Dermis microvascular lymphatic vessel endothelial cell (primary cell): Measurements from ENCODE around the gene NOS1AP. TPM values are rescaled to one million over a fixed set of nuclear protein-coding genes. Genes with fewer than 3 reads are reported as not detected.
A peak's percentile ranks its signal among the peaks of the same experiment; 100 is the strongest.
"Not testable (repeated sequence)": the region's sequence is repeated elsewhere in the genome, so short reads cannot be mapped to it uniquely, and the experiment has no call there.

Experiments
- DNase-seq, 2 donors: peaks; one replicate each; pipeline versions ENCODE4 v3.0.0 to v3.0.0-alpha.2; 2010; ENCODE audit warnings: low read depth in 2 of 2
- total RNA-seq: library from RNA; depleted of rRNA; stranded (reverse); fragments of >200 nt; gene quantifications from 2 replicates; pipeline ENCODE4 v1.2.1, GENCODE V29; 2014

Gene NOS1AP
- total RNA-seq, 1 donor from 2014 or later, result 0.13 TPM

- no peak for DNase-seq
These were observed 96.0 kb downstream of the NOS1AP start for GRCh38 chr1:162165528-162165927.

- DNase-seq, result no peak
These were observed 97.6 kb downstream of the NOS1AP start for GRCh38 chr1:162166917-162167615.

GRCh38 chr1:162168261-162168660 is 98.8 kb downstream of the NOS1AP start:
- peak in 1 of 2 donors; percentile 23 for DNase-seq

- DNase-seq, result no peak
These were observed 99.7 kb downstream of the NOS1AP start for GRCh38 chr1:162169031-162169790.

- DNase-seq, result no peak
These were observed 101.6 kb downstream of the NOS1AP start for GRCh38 chr1:162171111-162171510.

GRCh38 chr1:162172311-162173102 is 103.0 kb downstream of the NOS1AP start:
- DNase-seq, result no peak

GRCh38 chr1:162173607-162174006 is 104.1 kb downstream of the NOS1AP start:
- not testable (repeated sequence) for DNase-seq

GRCh38 chr1:162174027-162174426 is 104.5 kb downstream of the NOS1AP start:
- not testable (repeated sequence) for DNase-seq

GRCh38 chr1:162175379-162176081 is 106.0 kb downstream of the NOS1AP start:
- DNase-seq, result peak in 1 of 2 donors; percentile 17

- DNase-seq, result no peak
These were observed 107.6 kb downstream of the NOS1AP start for GRCh38 chr1:162177126-162177525.

- no peak for DNase-seq
These were observed 108.9 kb downstream of the NOS1AP start for GRCh38 chr1:162178432-162178831.

GRCh38 chr1:162179121-162179520 is 109.6 kb downstream of the NOS1AP start:
- DNase-seq, result no peak

GRCh38 chr1:162180813-162181212 is 111.3 kb downstream of the NOS1AP start:
- no peak for DNase-seq

- no peak for DNase-seq
These were observed 112.6 kb downstream of the NOS1AP start for GRCh38 chr1:162182090-162182489.

- DNase-seq, result no peak
These were observed 116.0 kb downstream of the NOS1AP start for GRCh38 chr1:162185314-162186025.

- no peak for DNase-seq
These were observed 116.5 kb downstream of the NOS1AP start for GRCh38 chr1:162186026-162186374.

GRCh38 chr1:162186406-162186805 is 116.9 kb downstream of the NOS1AP start:
- DNase-seq, result no peak

GRCh38 chr1:162187687-162188276 is 118.3 kb downstream of the NOS1AP start:
- peak; percentile 24 to 70 for DNase-seq

GRCh38 chr1:162189345-162189744 is 119.9 kb downstream of the NOS1AP start:
- no peak for DNase-seq
